Thyroid gland (tissue), 4 donors: ENCODE measurements around the gene WARS2.

Experiments
- POLR2A ChIP-seq, 2 donors: fragments of 450-650 bp; IDR thresholded peaks; one replicate each; pipeline ENCODE4 v1.6.1; 2017; ENCODE audit warnings: antibody characterized with exemption in 2 of 2, mild to moderate bottlenecking in 2 of 2, moderate library complexity in 1 of 2
- TF ChIP-seq, protein P1 (sequence below), 6 experiments: fragments of 200-600 bp in 3 of 6; fragments of 450-650 bp in 3 of 6; sonication (generic) in 3 of 6; IDR thresholded peaks; one replicate each; pipeline ENCODE4 v1.5.1; 2016 to 2019; ENCODE audit warnings: antibody characterized with exemption in 6 of 6, mild to moderate bottlenecking in 2 of 6, inconsistent platforms in 1 of 6, moderate library complexity in 1 of 6

DNA sequence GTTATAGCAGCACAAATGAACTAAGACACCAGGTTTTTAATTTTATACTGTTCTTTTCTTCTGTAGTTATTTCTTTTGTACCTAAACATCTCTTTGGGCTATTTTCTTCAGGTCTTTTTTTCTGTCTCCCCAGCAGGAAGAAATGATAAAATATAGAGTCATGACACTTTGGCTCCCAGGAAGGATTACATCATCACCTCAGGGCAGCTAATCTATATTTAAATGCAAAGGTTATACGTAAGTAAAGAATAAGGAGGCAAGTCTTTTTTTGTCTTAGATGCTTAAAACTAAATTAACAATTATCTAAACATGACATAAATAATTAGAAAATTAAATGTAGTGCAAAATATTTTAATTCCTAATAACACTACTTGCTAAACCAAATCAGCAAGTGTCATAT, 57.0 kb downstream of the WARS2 start:
- TF ChIP-seq, protein P1, sequence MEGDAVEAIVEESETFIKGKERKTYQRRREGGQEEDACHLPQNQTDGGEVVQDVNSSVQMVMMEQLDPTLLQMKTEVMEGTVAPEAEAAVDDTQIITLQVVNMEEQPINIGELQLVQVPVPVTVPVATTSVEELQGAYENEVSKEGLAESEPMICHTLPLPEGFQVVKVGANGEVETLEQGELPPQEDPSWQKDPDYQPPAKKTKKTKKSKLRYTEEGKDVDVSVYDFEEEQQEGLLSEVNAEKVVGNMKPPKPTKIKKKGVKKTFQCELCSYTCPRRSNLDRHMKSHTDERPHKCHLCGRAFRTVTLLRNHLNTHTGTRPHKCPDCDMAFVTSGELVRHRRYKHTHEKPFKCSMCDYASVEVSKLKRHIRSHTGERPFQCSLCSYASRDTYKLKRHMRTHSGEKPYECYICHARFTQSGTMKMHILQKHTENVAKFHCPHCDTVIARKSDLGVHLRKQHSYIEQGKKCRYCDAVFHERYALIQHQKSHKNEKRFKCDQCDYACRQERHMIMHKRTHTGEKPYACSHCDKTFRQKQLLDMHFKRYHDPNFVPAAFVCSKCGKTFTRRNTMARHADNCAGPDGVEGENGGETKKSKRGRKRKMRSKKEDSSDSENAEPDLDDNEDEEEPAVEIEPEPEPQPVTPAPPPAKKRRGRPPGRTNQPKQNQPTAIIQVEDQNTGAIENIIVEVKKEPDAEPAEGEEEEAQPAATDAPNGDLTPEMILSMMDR (IDR thresholded peaks at IDR 0.05): no peak
- TF ChIP-seq POLR2A (IDR thresholded peaks at IDR 0.05): no peak
